Body of pancreas (tissue), 4 donors: ENCODE results near the gene SNX22. TPM values are rescaled to one million over a fixed set of nuclear protein-coding genes. Genes with fewer than 3 reads are reported as not detected.

ENCODE experiments used
- ATAC-seq: fragments of 150-250 bp; one replicate; pipeline ENCODE4 v1.9.1; 2016
- DNase-seq, 4 donors: peaks; one replicate each; pipeline ENCODE4 v3.0.0-alpha.2; 2019
- H3K27ac ChIP-seq, 4 donors: fragments of 200-600 bp; sonication (generic); 1 replicate in 3 of 4; 2 replicates in 1 of 4; pipeline versions ENCODE4 v1.5.1 to v1.6.1; 2016 to 2019; ENCODE audit warnings: mild to moderate bottlenecking in 1 of 4, mixed read lengths in 1 of 4, moderate library complexity in 1 of 4
- H3K27me3 ChIP-seq, 2 donors: fragments of 200-600 bp; sonication (generic); one replicate each; pipeline ENCODE4 v1.6.0; 2016; ENCODE audit warnings: mild to moderate bottlenecking in 1 of 2
- H3K36me3 ChIP-seq, 2 donors: fragments of 200-600 bp; sonication (generic); replicated peaks in 1 of 2; 2 replicates each; pipeline ENCODE4 v1.5.1; 2016; ENCODE audit warnings: low read depth in 2 of 2; ENCODE audit not compliant: insufficient read depth in 1 of 2
- H3K4me1 ChIP-seq: fragments of 200-600 bp; sonication (generic); one replicate; pipeline ENCODE4 v1.6.0; 2016
- H3K4me3 ChIP-seq, 2 donors: fragments of 200-600 bp; sonication (generic); 1 replicate in 1 of 2; 2 replicates in 1 of 2; pipeline ENCODE4 v1.5.1; 2016 to 2019
- H3K9me3 ChIP-seq, 3 donors: fragments of 200-600 bp; sonication (generic); 1 replicate in 2 of 3; 2 replicates in 1 of 3; pipeline ENCODE4 v1.5.1; 2016
- CTCF ChIP-seq, 7 experiments: fragments of 450-650 bp in 4 of 7; fragments of 200-600 bp in 3 of 7; sonication (generic) in 3 of 7; IDR thresholded peaks; one replicate each; pipeline ENCODE4 v1.5.1; 2016 to 2019; ENCODE audit warnings: antibody characterized with exemption in 7 of 7
- POLR2A ChIP-seq, 3 donors: fragments of 450-650 bp; IDR thresholded peaks; one replicate each; pipeline ENCODE4 v1.6.1; 2016; ENCODE audit warnings: antibody characterized with exemption in 3 of 3, mild to moderate bottlenecking in 2 of 3
- WGBS, 2 donors: methylation state at CpG; one replicate each; pipeline ENCODE4 v1.1.5; 2017; 5-methylcytosine and 5-hydroxymethylcytosine counted together
- intact Hi-C: fragments of 100-400 bp; cut with DNase I; formaldehyde crosslinking; loops from one replicate; pipeline ENCODE4 v1.15.1; 2023
- total RNA-seq, 2 donors: library from RNA; depleted of rRNA; stranded (reverse); fragments of >200 nt; gene quantifications; one replicate each; pipeline ENCODE4 v1.1.0, GENCODE V29; 2016

Gene SNX22
- total RNA-seq, 2 donors from 2014 or later, result under 0.01 to 0.78 TPM

- H3K27me3 ChIP-seq, result no peaks in the 10 kb centered on the region
- ATAC-seq (no peak), DNase-seq (no peak)
- H3K36me3 ChIP-seq, result peaks cover 6 to 35% of the 10 kb centered on the region in 2 donors
- no peak overlapping the region for H3K27ac ChIP-seq
- no peak overlapping the region for H3K4me3 ChIP-seq
- intact Hi-C loops, result no loop called here
- TF ChIP-seq CTCF (IDR thresholded peaks at IDR 0.05) (no peak), POLR2A (IDR thresholded peaks at IDR 0.05) (no peak)
- H3K9me3 ChIP-seq, result no peaks in the 10 kb centered on the region
- WGBS, 2 donors, result 55 to 63% methylated on average over 3 of the region's 3 CpGs
- no peaks in the 10 kb centered on the region for H3K4me1 ChIP-seq
Observed at GRCh38 chr15:64125978-64126377, 25.6 kb upstream of the SNX22 start.

GRCh38 chr15:64127521-64128270 is 23.8 kb upstream of the SNX22 start:
- peaks cover 6 to 47% of the 10 kb centered on the region in 2 donors for H3K36me3 ChIP-seq
- no peak for ATAC-seq
- 80 to 87% methylated on average over 6 of the region's 6 CpGs for WGBS, 2 donors
- TF ChIP-seq CTCF (IDR thresholded peaks at IDR 0.05), result no peak
- TF ChIP-seq POLR2A (IDR thresholded peaks at IDR 0.05), result no peak
- no peak for DNase-seq
- no peaks in the 10 kb centered on the region for H3K27me3 ChIP-seq
- intact Hi-C loops, result no loop called here
- no peak overlapping the region for H3K27ac ChIP-seq
- no peak overlapping the region for H3K4me3 ChIP-seq
- H3K9me3 ChIP-seq, result no peaks in the 10 kb centered on the region
- no peaks in the 10 kb centered on the region for H3K4me1 ChIP-seq

GRCh38 chr15:64130159-64130558 is 21.4 kb upstream of the SNX22 start:
- TF ChIP-seq POLR2A (IDR thresholded peaks at IDR 0.05) (no peak), CTCF (IDR thresholded peaks at IDR 0.05) (no peak)
- Histone ChIP-seq H3K27ac (no peak overlapping the region), H3K9me3 (no peaks in the 10 kb centered on the region), H3K27me3 (no peaks in the 10 kb centered on the region), H3K4me3 (no peak overlapping the region), H3K4me1 (no peaks in the 10 kb centered on the region), H3K36me3 (peaks cover 9 to 44% of the 10 kb centered on the region in 2 donors)
- no peak for DNase-seq
- intact Hi-C loops, result no loop called here
- ATAC-seq, result no peak
- WGBS, 2 donors, result 96 to 97% methylated on average over 3 of the region's 3 CpGs

GRCh38 chr15:64131547-64131946 is 20.0 kb upstream of the SNX22 start:
- H3K36me3 ChIP-seq, result peaks cover 9 to 54% of the 10 kb centered on the region in 2 donors
- no peak overlapping the region for H3K27ac ChIP-seq
- H3K4me3 ChIP-seq, result no peak overlapping the region
- intact Hi-C loops, result no loop called here
- no peaks in the 10 kb centered on the region for H3K9me3 ChIP-seq
- no peaks in the 10 kb centered on the region for H3K27me3 ChIP-seq
- H3K4me1 ChIP-seq, result no peaks in the 10 kb centered on the region
- WGBS, 2 donors, result 90 to 93% methylated on average over 7 of the region's 7 CpGs
- DNase-seq (no peak), ATAC-seq (no peak)
- TF ChIP-seq POLR2A (IDR thresholded peaks at IDR 0.05), result no peak
- no peak for TF ChIP-seq CTCF (IDR thresholded peaks at IDR 0.05)

GRCh38 chr15:64132217-64132616 is 19.3 kb upstream of the SNX22 start:
- TF ChIP-seq POLR2A (IDR thresholded peaks at IDR 0.05) (no peak), CTCF (IDR thresholded peaks at IDR 0.05) (no peak)
- H3K27ac ChIP-seq, result no peak overlapping the region
- 92 to 100% methylated on average over 3 to 4 of the region's 4 CpGs for WGBS, 2 donors
- H3K4me3 ChIP-seq, result no peak overlapping the region
- intact Hi-C loops, result no loop called here
- DNase-seq (no peak), ATAC-seq (no peak)
- no peaks in the 10 kb centered on the region for H3K9me3 ChIP-seq
- peaks cover 12 to 59% of the 10 kb centered on the region in 2 donors for H3K36me3 ChIP-seq
- no peaks in the 10 kb centered on the region for H3K4me1 ChIP-seq
- H3K27me3 ChIP-seq, result no peaks in the 10 kb centered on the region
